Left lung (tissue), 10 donors: ENCODE data around the gene CFAP52. TPM values are rescaled to one million over a fixed set of nuclear protein-coding genes. Genes with fewer than 3 reads are reported as not detected.

Experiments
- ATAC-seq: fragments of 200-7000 bp; cut with Tn5 transposase; one replicate; pipeline ENCODE4 v1.9.1; 2020; ENCODE audit warnings: moderate library complexity
- DNase-seq, 4 donors: peaks; one replicate each; pipeline ENCODE4 v3.0.0-alpha.2; 2013 to 2020
- H3K27ac ChIP-seq, 2 donors: fragments of 200-600 bp; sonication (generic) in 1 of 2; one replicate each; pipeline versions ENCODE4 v1.5.0 to v1.8.0; 2020 to 2021
- H3K27me3 ChIP-seq, 2 donors: fragments of 200-600 bp; sonication (generic) in 1 of 2; one replicate each; pipeline versions ENCODE4 v1.5.0 to v1.8.0; 2020 to 2021
- H3K36me3 ChIP-seq, 2 donors: fragments of 200-600 bp; sonication (generic) in 1 of 2; one replicate each; pipeline versions ENCODE4 v1.5.0 to v1.8.0; 2020 to 2021
- H3K4me1 ChIP-seq, 2 donors: fragments of 200-600 bp; one replicate each; pipeline ENCODE4 v1.8.0; 2021
- H3K4me3 ChIP-seq, 2 donors: fragments of 200-600 bp; sonication (generic) in 1 of 2; one replicate each; pipeline versions ENCODE4 v1.5.0 to v1.8.0; 2020 to 2021; ENCODE audit warnings: mild to moderate bottlenecking in 1 of 2
- H3K9me3 ChIP-seq, 2 donors: fragments of 200-600 bp; sonication (generic) in 1 of 2; one replicate each; pipeline versions ENCODE4 v1.5.0 to v1.8.0; 2020 to 2021
- intact Hi-C, 2 donors: fragments of 100-400 bp; cut with DNase I; formaldehyde crosslinking; loops; one replicate each; pipeline versions ENCODE4 v1.11.2 to v1.14.2; 2022
- polyA plus RNA-seq, 6 donors: library from polyadenylated mRNA; unstranded; fragments of 120-200 nt; gene quantifications; one replicate each; pipeline ENCODE4 v1.2.1, GENCODE V29; 2013; ENCODE audit not compliant: insufficient read length in 6 of 6
- total RNA-seq, 2 donors: library from RNA; stranded (reverse); fragmentation: NEBNext Ultra II Directional; extraction: Animal tissue kit (Norgen Biotek cat#: 25700); gene quantifications; one replicate each; pipeline ENCODE4 v1.2.1, GENCODE V29; 2021
- TF ChIP-seq, protein P1 (sequence below), 2 donors: fragments of 200-600 bp; sonication (generic) in 1 of 2; IDR thresholded peaks; one replicate each; pipeline versions ENCODE4 v1.5.0 to v1.8.0; 2021; ENCODE audit warnings: antibody characterized with exemption in 2 of 2
- donor health status: DM: no; HTN: yes; CAD: no.
- donor health status: DM: no; HTN: no; CAD: no.

CFAP52 gene
- total and polyA plus RNA-seq, 8 donors, result 1.6 to 10.8 (median 5.3) TPM; not detected in 1

DNA sequence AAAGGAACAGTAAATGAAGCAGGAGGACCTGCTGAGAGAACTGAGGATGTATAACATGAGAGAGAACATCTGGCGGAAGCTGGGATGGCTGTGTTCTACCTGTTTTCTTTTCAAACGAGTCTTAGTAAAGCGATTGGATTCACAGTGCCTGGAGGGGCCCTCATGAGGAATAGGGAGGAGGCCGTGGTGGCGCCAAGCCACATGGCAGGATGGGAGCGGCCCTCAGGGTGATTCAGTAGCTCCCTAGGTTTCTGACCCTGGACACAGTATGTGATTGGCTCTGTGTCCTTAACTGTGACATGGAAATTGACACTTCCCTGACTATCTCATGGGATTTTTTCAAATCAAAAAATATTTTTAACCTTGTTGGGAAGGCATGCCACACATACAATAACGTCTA is 101.0 kb downstream of the CFAP52 start:
- H3K36me3 ChIP-seq, result no peaks in the 10 kb centered on the region
- DNase-seq (no peak), ATAC-seq (no peak)
- TF ChIP-seq, protein P1, sequence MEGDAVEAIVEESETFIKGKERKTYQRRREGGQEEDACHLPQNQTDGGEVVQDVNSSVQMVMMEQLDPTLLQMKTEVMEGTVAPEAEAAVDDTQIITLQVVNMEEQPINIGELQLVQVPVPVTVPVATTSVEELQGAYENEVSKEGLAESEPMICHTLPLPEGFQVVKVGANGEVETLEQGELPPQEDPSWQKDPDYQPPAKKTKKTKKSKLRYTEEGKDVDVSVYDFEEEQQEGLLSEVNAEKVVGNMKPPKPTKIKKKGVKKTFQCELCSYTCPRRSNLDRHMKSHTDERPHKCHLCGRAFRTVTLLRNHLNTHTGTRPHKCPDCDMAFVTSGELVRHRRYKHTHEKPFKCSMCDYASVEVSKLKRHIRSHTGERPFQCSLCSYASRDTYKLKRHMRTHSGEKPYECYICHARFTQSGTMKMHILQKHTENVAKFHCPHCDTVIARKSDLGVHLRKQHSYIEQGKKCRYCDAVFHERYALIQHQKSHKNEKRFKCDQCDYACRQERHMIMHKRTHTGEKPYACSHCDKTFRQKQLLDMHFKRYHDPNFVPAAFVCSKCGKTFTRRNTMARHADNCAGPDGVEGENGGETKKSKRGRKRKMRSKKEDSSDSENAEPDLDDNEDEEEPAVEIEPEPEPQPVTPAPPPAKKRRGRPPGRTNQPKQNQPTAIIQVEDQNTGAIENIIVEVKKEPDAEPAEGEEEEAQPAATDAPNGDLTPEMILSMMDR (IDR thresholded peaks at IDR 0.05), result no peak
- no peak overlapping the region for H3K27ac ChIP-seq
- no peak overlapping the region for H3K4me3 ChIP-seq
- intact Hi-C loops, result no loop called here
- no peaks in the 10 kb centered on the region for H3K4me1 ChIP-seq
- no peaks in the 10 kb centered on the region for H3K27me3 ChIP-seq
- peaks cover 0 to 12% of the 10 kb centered on the region in 2 donors for H3K9me3 ChIP-seq

DNA sequence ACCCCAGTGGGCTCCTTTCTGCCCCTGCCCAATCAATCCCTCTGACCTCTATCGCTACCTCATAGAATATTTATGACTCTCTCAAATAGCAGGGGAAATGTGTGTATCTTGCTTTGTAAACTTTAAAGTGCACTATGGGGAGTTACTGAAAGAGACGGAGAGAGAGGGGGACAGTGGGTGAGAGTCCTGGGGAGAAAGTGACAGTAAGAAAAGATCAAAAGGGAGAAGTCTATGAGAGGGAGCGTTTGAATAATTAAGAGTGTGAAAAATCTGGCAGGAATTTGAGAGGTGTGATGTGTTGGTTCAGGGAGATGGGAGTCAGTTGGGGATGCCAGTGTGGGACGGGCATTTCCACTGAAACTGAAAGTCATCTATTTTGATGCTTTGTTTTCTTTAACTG is 101.5 kb downstream of the CFAP52 start:
- TF ChIP-seq, protein P1 (IDR thresholded peaks at IDR 0.05), result no peak
- no peaks in the 10 kb centered on the region for H3K4me1 ChIP-seq

GRCh38 chr17:9684955-9685621 is 108.6 kb downstream of the CFAP52 start:
- Histone ChIP-seq H3K9me3 (peaks cover 0 to 5% of the 10 kb centered on the region in 2 donors), H3K36me3 (no peaks in the 10 kb centered on the region), H3K27ac (no peak overlapping the region), H3K27me3 (no peaks in the 10 kb centered on the region), H3K4me3 (no peak overlapping the region), H3K4me1 (no peaks in the 10 kb centered on the region)
- ATAC-seq (no peak), DNase-seq (no peak)
- TF ChIP-seq, protein P1 (IDR thresholded peaks at IDR 0.05), result no peak
- intact Hi-C loops, result no loop called here

More for the DNA sequence above, 101.5 kb downstream of the CFAP52 start:
- Histone ChIP-seq H3K36me3 (no peaks in the 10 kb centered on the region), H3K4me3 (no peak overlapping the region), H3K27ac (no peak overlapping the region), H3K9me3 (peaks cover 0 to 12% of the 10 kb centered on the region in 2 donors), H3K27me3 (no peaks in the 10 kb centered on the region)
- intact Hi-C loops, result no loop called here
- DNase-seq (no peak), ATAC-seq (no peak)

Other genes with a start within 250 kb of the CFAP52 start
- 10 to 100 TPM; 51.9 to 56.1 TPM for gene STX8, start 822 bp upstream of the CFAP52 start, total RNA-seq
- 10 to 100 TPM; 52.3 to 63.4 (median 58.5) TPM for gene STX8, start 822 bp upstream of the CFAP52 start, polyA plus RNA-seq
- 1 to 10 TPM; 4.9 to 6.2 TPM for gene USP43, start 68.9 kb downstream of the CFAP52 start, total RNA-seq
- 1 to 10 TPM; 2.9 to 4.8 (median 3.8) TPM for gene USP43, start 68.9 kb downstream of the CFAP52 start, polyA plus RNA-seq
- gene DHRS7C, start 214.9 kb downstream of the CFAP52 start, total RNA-seq, result not detected
- under 1 TPM in 1 of 6 donors, not detected in 5; 0.13 TPM for gene DHRS7C, start 214.9 kb downstream of the CFAP52 start, polyA plus RNA-seq
- not detected for gene GSG1L2, start 245.4 kb downstream of the CFAP52 start, total RNA-seq
- not detected for gene GSG1L2, start 245.4 kb downstream of the CFAP52 start, polyA plus RNA-seq
- gene GLP2R, start 249.3 kb downstream of the CFAP52 start, total RNA-seq, result 1 to 10 TPM; 1.0 to 2.5 TPM
- gene GLP2R, start 249.3 kb downstream of the CFAP52 start, polyA plus RNA-seq, result 1 to 10 TPM in 5 of 6 donors, under 1 TPM in 1; 0.93 to 2.6 (median 2.2) TPM